ENCODE measurements around the gene FBXO34. TPM values are rescaled to one million over a fixed set of nuclear protein-coding genes. Genes with fewer than 3 reads are reported as not detected.
A peak's percentile ranks its signal among the peaks of the same experiment; 100 is the strongest.

FBXO34 gene, protein sequence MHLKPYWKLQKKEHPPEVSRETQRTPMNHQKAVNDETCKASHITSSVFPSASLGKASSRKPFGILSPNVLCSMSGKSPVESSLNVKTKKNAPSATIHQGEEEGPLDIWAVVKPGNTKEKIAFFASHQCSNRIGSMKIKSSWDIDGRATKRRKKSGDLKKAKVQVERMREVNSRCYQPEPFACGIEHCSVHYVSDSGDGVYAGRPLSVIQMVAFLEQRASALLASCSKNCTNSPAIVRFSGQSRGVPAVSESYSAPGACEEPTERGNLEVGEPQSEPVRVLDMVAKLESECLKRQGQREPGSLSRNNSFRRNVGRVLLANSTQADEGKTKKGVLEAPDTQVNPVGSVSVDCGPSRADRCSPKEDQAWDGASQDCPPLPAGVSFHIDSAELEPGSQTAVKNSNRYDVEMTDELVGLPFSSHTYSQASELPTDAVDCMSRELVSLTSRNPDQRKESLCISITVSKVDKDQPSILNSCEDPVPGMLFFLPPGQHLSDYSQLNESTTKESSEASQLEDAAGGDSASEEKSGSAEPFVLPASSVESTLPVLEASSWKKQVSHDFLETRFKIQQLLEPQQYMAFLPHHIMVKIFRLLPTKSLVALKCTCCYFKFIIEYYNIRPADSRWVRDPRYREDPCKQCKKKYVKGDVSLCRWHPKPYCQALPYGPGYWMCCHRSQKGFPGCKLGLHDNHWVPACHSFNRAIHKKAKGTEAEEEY
- 10 to 100 TPM; 12.7 to 31.0 (median 22.2) TPM for total RNA-seq
- polyA plus RNA-seq, result 10 to 100 TPM in 1 of 3 donors, 1 to 10 TPM in 2; 5.9 to 16.3 (median 6.6) TPM
- long read RNA-seq, donor 1, partial matches to known transcripts, result 0 of 3 reads
- long read RNA-seq, donor 1, other reads (novel, unspliced or antisense), result 0 of 3 reads
- long read RNA-seq, donor 2, partial matches to known transcripts, result 0 of 4 reads
- long read RNA-seq, donor 2, other reads (novel, unspliced or antisense), result 0 of 4 reads
- long read RNA-seq, donor 3, partial matches to known transcripts, result 0 of 1 reads
- long read RNA-seq, donor 3, other reads (novel, unspliced or antisense), result 0 of 1 reads
- long read RNA-seq, donor 4, transcript FBXO34-201 (2 exons, 3,464 nt), result major isoform, 9 of 10 reads
- long read RNA-seq, donor 4, partial matches to known transcripts, result 0 of 10 reads
- long read RNA-seq, donor 4, other reads (novel, unspliced or antisense), result 1 of 10 reads
- long read RNA-seq, donor 5, transcript FBXO34-201 (2 exons, 3,464 nt), result major isoform, 31 of 36 reads
- long read RNA-seq, donor 5, partial matches to known transcripts, result 0 of 36 reads
- long read RNA-seq, donor 5, other reads (novel, unspliced or antisense), result 5 of 36 reads
- long read RNA-seq, donor 6, transcript FBXO34-201 (2 exons, 3,464 nt), result major isoform, 8 of 9 reads
- long read RNA-seq, donor 6, partial matches to known transcripts, result 0 of 9 reads
- long read RNA-seq, donor 6, other reads (novel, unspliced or antisense), result 1 of 9 reads
- long read RNA-seq, donor 7, partial matches to known transcripts, result 0 of 3 reads
- long read RNA-seq, donor 7, other reads (novel, unspliced or antisense), result 0 of 3 reads
- long read RNA-seq, donor 8, partial matches to known transcripts, result 0 of 4 reads
- long read RNA-seq, donor 8, other reads (novel, unspliced or antisense), result 0 of 4 reads
- long read RNA-seq, donor 9, partial matches to known transcripts, result 0 of 3 reads
- long read RNA-seq, donor 9, other reads (novel, unspliced or antisense), result 0 of 3 reads
- long read RNA-seq, donor 10, partial matches to known transcripts, result 0 of 1 reads
- long read RNA-seq, donor 10, other reads (novel, unspliced or antisense), result 0 of 1 reads

DNA sequence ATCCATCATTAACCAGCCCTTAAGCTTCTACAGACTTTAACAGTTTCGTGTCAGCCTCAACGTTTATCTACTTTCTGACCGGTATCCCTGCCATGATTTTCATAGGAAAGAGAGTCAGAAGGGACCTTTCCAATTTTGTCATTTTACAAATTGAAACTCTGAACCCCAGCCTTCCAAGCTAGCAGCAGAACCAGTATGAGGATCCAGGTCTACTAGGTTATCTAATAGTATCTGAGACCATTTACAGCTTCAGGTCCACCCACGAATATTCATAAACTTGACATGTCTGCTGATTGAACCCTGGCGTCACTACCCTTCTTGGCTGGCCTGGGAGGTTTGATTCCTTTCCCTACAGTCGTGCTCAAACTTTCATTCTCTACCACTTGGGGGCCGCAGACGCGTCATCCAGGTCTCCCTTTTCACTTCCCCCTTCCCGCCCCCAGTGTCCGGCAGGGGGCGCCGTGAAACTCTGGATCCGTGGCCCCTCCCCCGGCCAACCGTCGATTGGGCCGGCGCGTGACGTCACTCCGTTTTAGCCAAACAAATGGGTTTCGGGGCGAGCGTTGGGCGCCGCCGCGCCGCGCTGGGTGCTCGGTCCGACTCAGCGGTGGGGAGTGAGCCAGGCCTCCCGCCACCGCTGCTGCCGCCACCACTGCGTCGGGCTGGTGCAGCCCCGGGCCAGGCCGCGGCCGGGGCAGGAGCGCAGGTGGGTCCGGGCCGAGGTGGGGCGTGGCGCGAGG is at the start of gene FBXO34:
Gene FBXO34, plus strand, starts transcription at position 590 of the 740 bp plus-strand sequence. CDS start 78,970 bp downstream, outside the sequence.
- Histone ChIP-seq H3K9me3 (replicated peaks in 1 of 3) (no peaks in the 10 kb centered on the region), H3K27me3 (no peaks in the 10 kb centered on the region), H3K27ac (peak within 1 kb of the TSS; percentile 67 to 95 (median 92)), H3K4me3 (peak within 1 kb of the TSS; percentile 43 to 86 (median 67)), H3K36me3 (replicated peaks in 1 of 2) (no peaks in the 10 kb centered on the region), H3K4me1 (replicated peaks in 1 of 2) (peaks cover 30 to 33% of the 10 kb centered on the region in 2 donors)
- DNase-seq, result peak; percentile 97 to 100 (median 100)
- intact Hi-C loops (cut with DNase I), result loop anchor here (5.0 to 10.0 kb wide), 2 partner anchors 84 to 86 kb away; no protein-coding TSS in a partner anchor
- TF ChIP-seq POLR2A (IDR thresholded peaks at IDR 0.05), result peak; percentile 95 to 96
- TF ChIP-seq, protein P1, sequence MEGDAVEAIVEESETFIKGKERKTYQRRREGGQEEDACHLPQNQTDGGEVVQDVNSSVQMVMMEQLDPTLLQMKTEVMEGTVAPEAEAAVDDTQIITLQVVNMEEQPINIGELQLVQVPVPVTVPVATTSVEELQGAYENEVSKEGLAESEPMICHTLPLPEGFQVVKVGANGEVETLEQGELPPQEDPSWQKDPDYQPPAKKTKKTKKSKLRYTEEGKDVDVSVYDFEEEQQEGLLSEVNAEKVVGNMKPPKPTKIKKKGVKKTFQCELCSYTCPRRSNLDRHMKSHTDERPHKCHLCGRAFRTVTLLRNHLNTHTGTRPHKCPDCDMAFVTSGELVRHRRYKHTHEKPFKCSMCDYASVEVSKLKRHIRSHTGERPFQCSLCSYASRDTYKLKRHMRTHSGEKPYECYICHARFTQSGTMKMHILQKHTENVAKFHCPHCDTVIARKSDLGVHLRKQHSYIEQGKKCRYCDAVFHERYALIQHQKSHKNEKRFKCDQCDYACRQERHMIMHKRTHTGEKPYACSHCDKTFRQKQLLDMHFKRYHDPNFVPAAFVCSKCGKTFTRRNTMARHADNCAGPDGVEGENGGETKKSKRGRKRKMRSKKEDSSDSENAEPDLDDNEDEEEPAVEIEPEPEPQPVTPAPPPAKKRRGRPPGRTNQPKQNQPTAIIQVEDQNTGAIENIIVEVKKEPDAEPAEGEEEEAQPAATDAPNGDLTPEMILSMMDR (IDR thresholded peaks at IDR 0.05), result peak; percentile 98 to 100 (median 100)
- 0 to 2% (median 2%) methylated on average over 20 to 49 of the region's 49 CpGs for WGBS, 4 donors

DNA sequence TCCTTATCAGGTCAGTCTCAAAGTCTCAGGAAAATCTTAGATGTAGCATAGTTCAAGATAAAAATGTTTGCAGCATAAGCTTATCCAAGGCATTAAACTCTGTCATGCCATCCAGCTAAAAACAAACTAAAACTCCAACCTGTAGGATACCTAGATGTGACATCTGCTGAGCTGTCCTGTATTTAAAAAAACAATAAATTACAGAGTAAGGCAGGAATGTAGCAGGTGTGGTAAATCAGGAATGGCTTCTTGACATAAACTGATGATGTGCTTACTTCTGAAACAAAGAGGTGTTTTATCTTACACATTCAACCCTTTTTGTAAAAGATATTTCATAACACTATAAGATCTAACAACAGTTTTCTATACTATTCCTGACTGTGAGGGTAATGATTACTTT is 49.3 kb upstream of the FBXO34 start:
- Histone ChIP-seq H3K36me3 (replicated peaks in 1 of 2) (no peaks in the 10 kb centered on the region), H3K27ac (no peak overlapping the region), H3K27me3 (no peaks in the 10 kb centered on the region), H3K4me1 (replicated peaks in 1 of 2) (no peaks in the 10 kb centered on the region), H3K9me3 (replicated peaks in 1 of 3) (peaks cover 0 to 7% (median 5%) of the 10 kb centered on the region in 3 donors), H3K4me3 (no peak overlapping the region)
- TF ChIP-seq POLR2A (IDR thresholded peaks at IDR 0.05), result no peak
- TF ChIP-seq, protein P1 (IDR thresholded peaks at IDR 0.05), result no peak
- DNase-seq, result no peak
- intact Hi-C loops (cut with DNase I), result no loop called here

DNA sequence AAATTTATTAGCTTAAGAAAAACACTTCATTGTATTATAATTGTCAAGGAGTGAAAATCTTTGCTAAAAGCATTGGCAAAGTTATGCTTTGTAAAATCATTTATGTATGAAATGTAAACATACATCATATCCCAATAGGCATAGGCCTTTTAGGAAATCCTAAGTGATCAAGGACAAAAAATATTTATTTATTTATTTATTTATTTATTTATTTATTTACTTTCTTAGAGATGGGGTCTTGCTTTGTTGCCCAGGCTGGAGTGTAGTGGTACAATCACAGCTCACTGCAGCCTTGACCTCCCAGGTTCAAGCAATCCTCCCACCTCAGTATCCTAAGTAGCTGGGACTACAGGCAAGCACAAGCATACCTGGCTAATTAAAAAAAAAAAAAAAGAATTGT is 47.9 kb upstream of the FBXO34 start:
- TF ChIP-seq, protein P1 (IDR thresholded peaks at IDR 0.05), result no peak
- no peak for TF ChIP-seq POLR2A (IDR thresholded peaks at IDR 0.05)
- H3K9me3 ChIP-seq (replicated peaks in 1 of 3), result peaks cover 0 to 7% (median 5%) of the 10 kb centered on the region in 3 donors
- no peaks in the 10 kb centered on the region for H3K36me3 ChIP-seq (replicated peaks in 1 of 2)
- no peaks in the 10 kb centered on the region for H3K27me3 ChIP-seq
- no peak for DNase-seq
- no peaks in the 10 kb centered on the region for H3K4me1 ChIP-seq (replicated peaks in 1 of 2)
- intact Hi-C loops (cut with DNase I), result no loop called here
- no peak overlapping the region for H3K27ac ChIP-seq
- no peak overlapping the region for H3K4me3 ChIP-seq

All from adrenal gland (tissue), 19 donors.